GM21723 (cell line): ENCODE measurements around the gene BMPR1B.

Experiments used
- ATAC-seq: cut with Tn5 transposase; IDR thresholded peaks from one replicate; pipeline ENCODE4 v1.9.1; 2021; ENCODE audit warnings: mild to moderate bottlenecking, moderate library complexity; ENCODE audit not compliant: unreplicated experiment

The BMPR1B gene

GRCh38 chr4:94905511-94905910 is 147.8 kb downstream of the BMPR1B start:
- ATAC-seq = no peak

DNA sequence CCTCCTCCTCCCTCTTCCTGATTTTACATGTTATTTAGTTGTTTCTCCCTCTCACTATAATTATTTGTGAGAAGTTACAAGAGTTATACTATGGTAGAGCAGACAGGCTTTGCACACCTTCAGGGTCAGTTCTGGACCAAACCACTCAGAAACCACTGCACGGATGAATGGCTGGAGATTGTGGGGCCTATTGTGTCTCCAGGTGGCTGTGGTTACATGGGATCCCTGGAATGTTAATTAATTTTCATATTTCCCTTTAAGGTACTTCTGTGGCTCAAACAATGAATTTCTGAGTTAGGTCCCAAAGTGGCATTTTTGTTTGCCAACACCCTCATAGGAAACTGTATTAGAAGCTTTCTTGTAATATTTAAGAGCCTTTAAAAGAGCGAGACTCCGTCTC is 151.9 kb downstream of the BMPR1B start:
- no peak for ATAC-seq

GRCh38 chr4:94911106-94911505 is 153.4 kb downstream of the BMPR1B start:
- ATAC-seq = no peak

- ATAC-seq = no peak
These were observed 154.9 kb downstream of the BMPR1B start for GRCh38 chr4:94912606-94913005.

- no peak for ATAC-seq
These were observed 155.6 kb downstream of the BMPR1B start for GRCh38 chr4:94913316-94913715.

GRCh38 chr4:94917146-94917545 is 159.4 kb downstream of the BMPR1B start:
- ATAC-seq = no peak

DNA sequence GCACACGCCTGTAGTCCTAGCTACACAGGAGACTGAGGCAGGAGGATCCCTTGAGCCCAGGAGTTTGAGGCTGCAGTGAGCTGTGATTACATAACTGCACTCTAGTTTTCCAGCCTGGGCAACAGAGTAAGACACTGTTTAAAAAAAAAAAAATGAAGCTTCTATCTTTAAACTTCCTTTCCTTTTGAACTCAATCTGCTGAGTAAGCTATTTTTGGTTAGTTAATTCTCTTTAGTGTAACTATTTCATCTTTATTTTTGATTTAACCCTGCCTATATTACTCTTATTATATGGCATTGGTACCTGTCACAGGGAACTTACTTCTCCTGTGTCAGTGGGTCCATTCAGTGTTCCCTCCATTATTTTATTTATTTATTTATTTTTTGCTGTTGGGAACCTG is 160.8 kb downstream of the BMPR1B start:
- ATAC-seq = no peak

DNA sequence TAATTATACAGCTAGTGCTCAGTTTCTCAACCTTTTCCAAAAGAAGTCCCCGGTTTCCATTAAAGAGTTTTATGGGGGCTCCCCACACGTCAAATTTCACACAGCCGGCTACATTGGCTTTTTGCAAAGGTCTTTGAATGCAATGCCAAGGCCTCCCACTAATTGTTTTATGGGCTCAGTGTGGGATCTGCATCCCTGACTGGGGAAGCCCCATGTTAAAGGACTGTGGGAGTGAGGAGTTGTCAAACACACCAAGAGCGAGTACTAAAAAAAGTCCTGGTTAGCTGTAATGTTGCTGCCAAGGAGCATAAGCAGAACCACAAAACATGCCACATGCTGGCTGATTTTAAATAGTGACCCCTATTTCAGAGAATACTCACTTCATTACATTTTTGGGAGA is 162.6 kb downstream of the BMPR1B start:
- no peak for ATAC-seq

DNA sequence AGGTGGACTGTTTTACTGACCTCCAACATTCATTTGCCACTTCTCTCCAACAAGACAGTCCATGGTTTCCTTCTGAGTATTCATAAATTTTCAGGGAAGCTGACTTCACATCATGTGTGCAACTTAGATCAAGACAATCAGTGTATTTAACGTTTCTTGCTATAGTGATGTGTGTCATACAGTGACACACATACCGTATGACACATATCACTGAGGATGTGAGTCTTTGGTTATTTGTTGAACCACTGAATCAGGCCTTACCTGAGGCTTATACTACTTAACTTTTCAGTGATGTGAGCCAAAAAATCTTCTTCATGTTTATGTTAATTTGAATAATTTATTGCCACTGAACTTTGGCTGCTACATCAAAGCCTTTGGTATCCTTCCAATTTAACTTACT is 166.8 kb downstream of the BMPR1B start:
- no peak for ATAC-seq

- ATAC-seq = no peak
These were observed 168.1 kb downstream of the BMPR1B start for GRCh38 chr4:94925764-94926347.

- ATAC-seq = no peak
These were observed 169.2 kb downstream of the BMPR1B start for GRCh38 chr4:94926936-94927335.

GRCh38 chr4:94927696-94928095 is 169.9 kb downstream of the BMPR1B start:
- ATAC-seq = no peak

DNA sequence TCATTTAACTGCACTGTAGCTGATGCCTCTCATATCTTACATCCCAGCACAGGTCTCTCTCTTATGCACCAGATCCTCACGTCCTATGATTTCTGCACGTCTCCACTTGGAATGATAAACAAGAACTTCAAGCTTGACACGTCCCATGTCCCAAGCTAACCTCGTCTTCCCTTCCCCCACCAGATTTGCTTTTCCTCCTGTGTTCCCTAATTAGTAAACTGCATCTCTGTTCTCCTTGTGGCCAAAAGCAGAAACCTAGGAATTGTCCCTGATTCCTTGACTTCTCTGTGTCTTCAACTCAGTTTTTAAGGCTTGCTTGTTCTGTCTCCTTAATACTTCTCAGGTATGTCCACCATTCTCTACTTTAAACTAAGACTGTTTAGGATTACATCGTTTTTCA is 171.9 kb downstream of the BMPR1B start:
- no peak for ATAC-seq

DNA sequence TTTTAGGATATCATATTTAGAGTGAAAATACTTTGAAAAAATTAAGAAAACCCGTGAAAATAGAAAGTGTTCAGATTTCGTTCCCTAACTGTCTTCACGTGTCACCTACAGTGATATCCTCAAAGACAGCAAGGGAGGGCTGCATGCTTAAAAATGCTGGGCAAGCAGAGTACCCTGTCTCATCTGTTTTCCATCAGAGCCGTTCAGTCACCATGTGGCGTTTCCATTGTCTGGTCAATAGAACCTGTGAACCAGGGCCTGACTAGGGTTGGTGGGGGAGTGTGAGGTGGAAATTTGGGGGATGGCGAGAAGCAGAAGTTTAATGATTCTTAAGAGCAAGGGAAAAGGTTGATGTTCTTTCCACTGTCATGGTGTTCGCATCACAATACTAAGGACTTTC is 173.9 kb downstream of the BMPR1B start:
- ATAC-seq = no peak

DNA sequence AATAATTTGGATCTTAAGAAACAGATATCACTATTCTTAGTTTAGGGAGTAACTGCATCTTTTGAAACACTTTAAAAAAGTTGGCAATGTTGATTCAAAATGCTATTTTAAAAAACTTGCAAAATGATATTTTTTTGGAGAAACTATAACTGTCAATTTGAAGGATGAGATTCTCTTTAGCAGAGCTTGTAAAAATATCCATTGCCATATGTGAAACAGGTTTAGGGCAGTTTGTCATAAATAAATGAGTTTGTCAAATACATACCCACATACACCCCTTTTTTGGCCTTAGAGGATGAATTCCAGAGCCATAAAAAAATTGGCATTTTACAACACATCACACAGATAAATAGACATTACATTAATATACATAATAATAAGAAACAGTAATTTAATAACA is 174.6 kb downstream of the BMPR1B start:
- ATAC-seq = no peak

DNA sequence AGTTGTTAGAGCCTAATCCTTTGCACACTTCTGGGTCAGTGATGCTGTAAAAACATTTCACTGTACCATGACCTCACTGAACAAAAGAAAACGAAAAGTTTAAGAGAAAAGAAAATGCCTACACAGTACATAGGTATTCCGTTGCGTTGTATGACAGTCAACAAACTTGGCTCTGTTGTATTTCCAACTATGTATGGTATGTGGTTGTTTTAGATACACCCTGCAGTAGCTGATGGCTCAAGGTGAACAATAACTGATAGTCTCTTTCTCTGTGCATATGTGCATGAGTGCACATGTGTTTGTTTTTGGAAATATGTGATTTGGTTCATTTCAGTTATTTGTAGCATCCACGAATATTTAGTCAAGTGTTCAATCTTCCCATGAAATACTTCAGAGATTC is 176.0 kb downstream of the BMPR1B start:
- no peak for ATAC-seq

DNA sequence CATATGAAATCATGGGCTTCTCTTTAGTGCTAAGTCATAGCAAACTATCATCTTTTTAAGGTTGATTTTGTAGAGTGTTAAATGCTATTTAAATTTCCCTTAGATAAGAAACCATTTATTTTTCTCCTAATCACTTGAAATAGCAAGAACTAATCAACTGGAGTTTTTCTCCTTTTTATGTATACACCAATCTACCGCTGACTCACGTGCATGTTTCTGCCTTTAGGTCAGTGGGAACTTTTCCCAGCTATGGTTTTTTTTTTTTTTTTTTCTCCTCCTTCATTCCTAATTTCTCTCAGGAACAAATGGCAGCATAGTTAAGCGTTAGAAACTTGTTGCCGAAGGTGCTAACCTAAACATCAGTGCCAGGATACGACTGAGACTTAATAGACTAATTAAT is 176.4 kb downstream of the BMPR1B start:
- ATAC-seq = no peak

- ATAC-seq = no peak
These were observed 177.1 kb downstream of the BMPR1B start for GRCh38 chr4:94934864-94935263.

DNA sequence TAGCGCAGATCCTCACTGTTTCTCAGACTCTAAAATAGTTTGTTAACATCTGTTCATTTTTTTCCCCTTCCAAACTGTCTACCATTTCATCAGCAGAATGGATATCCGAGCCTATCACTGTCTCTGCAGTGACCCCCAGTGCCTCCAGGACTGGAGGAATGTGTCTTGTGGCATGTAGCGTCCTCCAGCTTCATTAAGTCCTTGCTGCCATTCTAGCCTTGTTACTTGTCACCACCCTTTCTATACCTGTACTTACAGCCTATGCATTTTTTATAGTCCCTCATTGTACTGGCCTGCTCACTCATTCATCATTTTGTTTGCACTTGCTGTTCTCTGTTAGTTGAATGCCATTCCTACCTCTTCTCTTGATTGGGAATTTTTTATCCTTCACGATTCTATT is 179.1 kb downstream of the BMPR1B start:
- no peak for ATAC-seq

- no peak for ATAC-seq
These were observed 182.2 kb downstream of the BMPR1B start for GRCh38 chr4:94939791-94940519.

- no peak for ATAC-seq
These were observed 182.8 kb downstream of the BMPR1B start for GRCh38 chr4:94940520-94940908.

DNA sequence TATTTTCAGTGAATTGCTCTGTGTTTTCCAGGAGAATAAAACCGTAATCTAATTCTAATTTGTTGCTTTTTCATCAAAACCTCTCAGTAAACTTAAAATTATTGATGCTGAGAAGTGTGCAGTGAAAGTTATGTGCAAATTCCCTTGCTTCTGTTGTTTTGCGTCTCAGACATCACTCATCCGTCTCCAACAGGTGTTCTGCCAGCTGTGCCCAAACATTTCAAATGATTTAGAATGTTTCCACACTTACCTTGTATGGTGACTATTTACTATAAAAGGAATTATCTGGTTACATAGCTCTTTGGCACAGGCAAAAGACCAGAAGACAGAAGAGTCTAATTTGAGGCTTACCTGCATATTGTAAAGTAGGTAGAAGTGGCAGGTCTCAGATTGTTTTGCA is 184.0 kb downstream of the BMPR1B start:
- no peak for ATAC-seq

DNA sequence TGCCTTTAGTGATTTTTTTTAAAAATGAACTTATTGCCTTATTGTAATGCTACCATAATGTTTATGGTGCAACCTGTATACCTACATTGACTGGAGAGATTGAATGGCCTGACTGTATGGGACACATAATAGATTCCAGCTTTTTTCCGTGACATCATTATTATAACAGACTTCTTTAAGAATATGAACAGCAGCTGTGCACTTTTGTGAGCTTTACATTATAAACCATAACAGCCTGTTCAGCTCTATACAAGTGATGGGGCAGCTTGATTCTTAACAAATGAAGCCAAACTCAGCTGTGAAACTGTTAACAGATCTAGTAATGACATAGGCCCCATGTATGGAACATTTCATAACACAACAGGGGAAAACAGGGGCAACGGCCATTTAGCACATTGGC is 187.0 kb downstream of the BMPR1B start:
- ATAC-seq = no peak
